Measurements from ENCODE around the gene SEC14L2.

GRCh38 chr22:30397656-30398635 is 1.1 kb downstream of the SEC14L2 start:
- TF ChIP-seq, protein P1, sequence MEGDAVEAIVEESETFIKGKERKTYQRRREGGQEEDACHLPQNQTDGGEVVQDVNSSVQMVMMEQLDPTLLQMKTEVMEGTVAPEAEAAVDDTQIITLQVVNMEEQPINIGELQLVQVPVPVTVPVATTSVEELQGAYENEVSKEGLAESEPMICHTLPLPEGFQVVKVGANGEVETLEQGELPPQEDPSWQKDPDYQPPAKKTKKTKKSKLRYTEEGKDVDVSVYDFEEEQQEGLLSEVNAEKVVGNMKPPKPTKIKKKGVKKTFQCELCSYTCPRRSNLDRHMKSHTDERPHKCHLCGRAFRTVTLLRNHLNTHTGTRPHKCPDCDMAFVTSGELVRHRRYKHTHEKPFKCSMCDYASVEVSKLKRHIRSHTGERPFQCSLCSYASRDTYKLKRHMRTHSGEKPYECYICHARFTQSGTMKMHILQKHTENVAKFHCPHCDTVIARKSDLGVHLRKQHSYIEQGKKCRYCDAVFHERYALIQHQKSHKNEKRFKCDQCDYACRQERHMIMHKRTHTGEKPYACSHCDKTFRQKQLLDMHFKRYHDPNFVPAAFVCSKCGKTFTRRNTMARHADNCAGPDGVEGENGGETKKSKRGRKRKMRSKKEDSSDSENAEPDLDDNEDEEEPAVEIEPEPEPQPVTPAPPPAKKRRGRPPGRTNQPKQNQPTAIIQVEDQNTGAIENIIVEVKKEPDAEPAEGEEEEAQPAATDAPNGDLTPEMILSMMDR (IDR thresholded peaks at IDR 0.05), result no peak
- TF ChIP-seq POLR2A (IDR thresholded peaks at IDR 0.05) (no peak), POLR2AphosphoS5 (IDR thresholded peaks at IDR 0.05; ENCODE audit: insufficient read depth in 1 of 2, low read depth in 1 of 2) (no peak)
